CD4-positive, alpha-beta T cell treated with Interleukin-2 at 100 ng/mL for 4 hours (primary cell): ENCODE data around the gene SFR1.

Experiments
- DNase-seq: peaks from one replicate; pipeline ENCODE4 v3.0.0-alpha.2; 2020; ENCODE audit warnings: low spot score

SFR1 gene, protein sequence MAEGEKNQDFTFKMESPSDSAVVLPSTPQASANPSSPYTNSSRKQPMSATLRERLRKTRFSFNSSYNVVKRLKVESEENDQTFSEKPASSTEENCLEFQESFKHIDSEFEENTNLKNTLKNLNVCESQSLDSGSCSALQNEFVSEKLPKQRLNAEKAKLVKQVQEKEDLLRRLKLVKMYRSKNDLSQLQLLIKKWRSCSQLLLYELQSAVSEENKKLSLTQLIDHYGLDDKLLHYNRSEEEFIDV

DNA sequence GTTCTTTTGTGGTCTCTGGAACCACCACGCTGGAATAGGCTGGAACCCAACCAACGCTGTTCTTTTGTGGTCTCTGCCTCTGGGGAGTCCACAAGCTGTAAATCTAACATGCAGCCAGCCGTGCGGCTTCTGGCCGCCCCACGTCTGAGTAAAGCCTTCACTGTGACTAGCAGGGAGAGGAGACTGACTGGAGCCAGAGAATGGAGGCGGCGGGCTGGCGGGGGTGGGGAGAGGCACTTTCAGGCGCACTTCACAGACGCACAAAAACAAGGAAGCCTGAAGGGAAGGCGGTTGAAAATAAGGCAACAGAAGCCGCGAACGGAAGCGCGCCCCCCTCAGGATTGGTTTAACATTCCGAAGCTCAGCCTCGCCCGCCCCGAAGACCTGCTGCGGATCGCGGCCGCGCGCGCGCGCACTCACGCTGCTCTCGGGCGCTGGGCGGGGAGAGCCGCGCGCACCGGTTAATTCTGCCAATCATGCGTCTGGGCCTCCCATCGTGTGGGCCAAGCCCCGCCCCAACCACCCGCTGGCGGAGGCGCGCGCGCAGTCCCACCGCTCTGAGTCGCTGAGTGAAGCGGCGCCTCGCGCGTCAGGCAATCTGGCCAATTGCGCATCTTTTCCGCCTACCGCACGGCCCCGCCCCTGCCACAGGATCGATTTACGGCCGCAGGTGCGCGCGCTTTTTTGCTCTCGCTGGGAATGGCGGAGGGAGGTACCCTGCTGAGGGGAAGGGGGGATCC is at the start of gene SFR1:
Gene SFR1 (plus strand): TSS at position 687 of the 740 bp plus-strand sequence. CDS start 13 bp downstream, at position 700.
- DNase-seq, result peak; percentile 99

- DNase-seq, result no peak
Measured at GRCh38 chr10:104072786-104073185, 49.2 kb upstream of the SFR1 start.

DNA sequence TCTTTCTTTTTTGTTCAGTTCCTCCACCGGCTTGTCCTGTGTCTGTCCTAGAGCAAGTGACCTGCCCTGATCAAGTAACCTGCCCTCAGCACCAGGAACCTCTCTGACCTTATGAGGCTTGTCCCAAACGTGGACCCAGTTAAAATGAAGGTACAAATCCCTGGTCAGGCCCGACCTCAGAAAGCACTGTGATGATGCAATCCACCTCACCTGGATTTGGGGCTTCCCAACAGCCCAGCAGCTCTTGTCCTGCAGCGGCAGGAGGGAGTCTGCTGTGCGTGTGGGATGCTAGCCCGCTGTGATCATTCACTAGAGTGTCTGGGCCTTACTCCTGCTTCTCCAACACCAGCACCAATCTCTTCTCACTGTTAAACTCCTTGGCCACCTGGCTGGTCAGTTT is 47.5 kb upstream of the SFR1 start:
- no peak for DNase-seq

DNA sequence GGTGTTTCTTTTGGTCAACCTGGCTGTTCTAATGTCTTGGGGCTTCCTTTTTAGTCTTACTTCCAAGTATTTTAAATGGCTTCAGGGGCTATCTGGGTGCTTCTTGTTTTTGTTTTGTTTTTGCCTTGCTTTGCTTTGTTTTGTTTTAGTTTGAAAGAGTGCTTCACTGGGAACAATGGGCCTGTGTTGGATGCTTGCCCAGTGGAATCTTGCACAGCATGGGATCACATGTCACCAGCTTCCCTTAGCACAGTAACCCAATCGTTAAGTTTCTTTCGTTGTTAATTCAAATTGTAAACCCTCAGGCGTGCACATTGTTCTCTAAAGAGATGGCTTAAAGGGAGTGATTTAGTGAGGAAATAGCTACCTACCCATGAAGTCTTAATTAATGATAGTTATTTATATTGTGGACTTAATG is 45.2 kb upstream of the SFR1 start:
- DNase-seq, result no peak

DNA sequence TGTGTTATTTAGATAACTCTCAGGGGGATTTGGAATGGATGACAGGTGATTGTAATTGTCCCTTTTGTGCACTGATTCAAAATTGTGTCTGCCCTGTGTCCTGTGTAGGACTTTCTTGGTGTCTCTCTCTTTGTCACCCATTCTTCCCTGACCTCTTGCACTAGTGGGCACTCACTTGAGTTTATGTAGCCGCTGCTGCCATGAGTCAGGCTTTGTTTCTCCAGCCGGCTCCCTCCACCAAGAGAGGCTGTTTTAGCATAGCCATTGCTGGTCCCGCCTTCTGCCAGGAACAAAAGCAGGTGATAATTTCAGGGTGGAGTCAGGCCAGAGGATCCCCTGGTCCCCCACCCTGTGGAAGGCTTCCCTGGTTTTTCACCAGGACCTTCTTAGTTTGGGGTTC is 44.7 kb upstream of the SFR1 start:
- no peak for DNase-seq

DNA sequence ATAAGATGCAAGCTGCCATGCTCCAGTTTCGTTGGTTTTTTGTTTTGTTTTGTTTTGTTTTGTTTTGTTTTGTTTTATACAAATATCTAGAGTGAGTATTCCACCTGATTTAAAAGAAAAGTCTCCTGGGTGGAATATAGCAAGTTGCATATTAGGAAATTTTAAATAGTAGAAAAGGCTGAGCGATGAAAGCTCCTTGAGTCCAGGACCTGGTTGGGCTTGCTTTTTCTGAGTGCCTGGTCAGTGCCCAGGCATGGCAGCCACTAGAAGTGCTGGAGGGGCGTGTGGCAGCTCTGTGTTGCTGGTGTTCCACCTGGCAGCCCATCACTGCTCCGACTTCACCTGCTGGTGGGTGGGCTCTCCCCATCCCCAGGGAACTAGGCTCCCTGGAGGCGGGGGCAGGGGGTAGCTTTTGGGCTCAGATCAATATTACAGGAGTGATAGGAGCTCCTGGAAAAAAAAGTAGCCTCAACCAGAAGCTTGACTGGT is 44.3 kb upstream of the SFR1 start:
- DNase-seq, result no peak

DNA sequence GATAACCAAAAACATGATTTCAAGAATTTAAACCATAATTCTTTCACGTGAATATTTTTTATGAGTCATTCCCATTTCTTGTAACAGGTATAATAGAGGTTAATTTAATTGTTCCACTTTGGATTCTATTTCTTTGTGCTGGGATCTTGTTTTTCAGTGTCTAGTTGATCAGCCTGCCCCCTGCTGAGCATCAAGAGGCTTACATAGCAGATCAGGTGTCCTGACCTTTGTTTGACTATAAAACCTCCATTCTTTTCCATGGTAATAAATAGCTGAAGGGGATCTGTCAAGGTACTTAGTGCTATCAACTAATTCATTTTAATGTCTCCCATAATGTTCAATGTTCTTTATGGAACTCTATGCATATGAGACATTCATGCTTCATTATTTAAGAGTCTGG is 41.2 kb upstream of the SFR1 start:
- DNase-seq, result peak; percentile 22

DNA sequence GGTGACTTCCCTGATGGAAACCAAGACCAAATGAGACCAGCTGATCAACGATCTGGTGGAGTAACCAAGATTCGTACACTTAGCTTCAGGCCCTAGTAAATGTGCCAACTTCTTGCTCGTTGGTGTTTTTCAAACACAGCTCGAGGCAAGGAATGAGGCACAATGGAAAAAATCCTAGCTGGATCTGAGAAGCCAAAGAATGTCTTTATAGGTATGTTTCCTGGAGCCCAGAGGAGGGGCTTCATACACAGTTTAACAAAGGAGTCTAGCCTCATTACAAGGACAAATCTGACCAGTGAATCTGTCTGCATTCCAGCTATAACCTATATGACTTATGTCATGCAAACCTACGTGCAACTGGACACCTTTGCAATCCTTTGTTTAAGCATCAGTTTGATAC is 40.0 kb upstream of the SFR1 start:
- no peak for DNase-seq

- DNase-seq, result no peak
Measured at GRCh38 chr10:104084482-104085142, 37.4 kb upstream of the SFR1 start.

- DNase-seq, result no peak
Measured at GRCh38 chr10:104085801-104086400, 36.1 kb upstream of the SFR1 start, which contains the start of gene COL17A1. Gene COL17A1 (minus strand): TSS chr10:104085880. CDS start chr10:104080673, 5,207 bp downstream.

- no peak for DNase-seq
Measured at GRCh38 chr10:104088239-104088638, 33.7 kb upstream of the SFR1 start.

GRCh38 chr10:104089621-104090020 is 32.4 kb upstream of the SFR1 start:
- no peak for DNase-seq

- DNase-seq, result no peak
Measured at GRCh38 chr10:104090611-104091010, 31.4 kb upstream of the SFR1 start.

DNA sequence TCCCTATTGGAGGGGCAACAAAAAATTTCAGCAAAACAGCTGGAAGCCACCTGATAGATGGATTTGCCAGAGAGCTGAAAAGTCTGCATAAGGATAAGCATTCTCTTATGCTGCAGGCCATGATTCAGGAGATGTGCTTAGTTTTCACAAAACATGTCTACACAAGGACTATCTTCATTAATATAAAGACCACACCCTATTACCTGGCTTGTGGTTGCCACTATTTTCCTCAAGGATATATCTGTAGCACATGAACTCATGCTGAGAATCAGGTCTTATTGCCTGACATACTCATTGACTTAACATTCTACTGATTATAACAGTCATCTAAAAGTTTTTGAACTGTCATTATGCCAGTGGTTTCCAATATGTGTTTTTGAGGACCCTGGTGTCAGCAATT is 29.2 kb upstream of the SFR1 start:
- no peak for DNase-seq

- DNase-seq, result no peak
Measured at GRCh38 chr10:104096692-104097091, 25.3 kb upstream of the SFR1 start.

GRCh38 chr10:104098358-104098925 is 23.5 kb upstream of the SFR1 start:
- DNase-seq, result no peak

- DNase-seq, result no peak
Measured at GRCh38 chr10:104099269-104099668, 22.7 kb upstream of the SFR1 start.

DNA sequence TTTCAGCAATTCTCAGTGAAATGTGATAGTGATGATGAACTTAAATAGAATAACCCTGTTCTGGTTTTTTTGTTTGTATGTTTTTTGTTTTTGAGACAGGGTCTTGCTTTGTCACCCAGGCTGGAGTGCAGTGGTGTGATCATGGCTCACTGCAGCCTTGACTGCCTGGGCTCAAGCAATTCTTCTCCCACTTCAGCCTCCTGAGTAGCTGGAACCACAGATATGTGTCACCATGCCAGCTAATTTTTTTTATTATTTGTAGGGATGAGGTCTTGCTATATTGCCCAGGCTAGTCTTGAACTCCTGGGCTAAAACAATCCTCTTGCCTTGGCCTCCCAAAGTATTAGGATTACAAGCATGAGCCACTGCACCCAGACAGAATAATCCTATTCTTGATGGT is 22.0 kb upstream of the SFR1 start:
- no peak for DNase-seq

DNA sequence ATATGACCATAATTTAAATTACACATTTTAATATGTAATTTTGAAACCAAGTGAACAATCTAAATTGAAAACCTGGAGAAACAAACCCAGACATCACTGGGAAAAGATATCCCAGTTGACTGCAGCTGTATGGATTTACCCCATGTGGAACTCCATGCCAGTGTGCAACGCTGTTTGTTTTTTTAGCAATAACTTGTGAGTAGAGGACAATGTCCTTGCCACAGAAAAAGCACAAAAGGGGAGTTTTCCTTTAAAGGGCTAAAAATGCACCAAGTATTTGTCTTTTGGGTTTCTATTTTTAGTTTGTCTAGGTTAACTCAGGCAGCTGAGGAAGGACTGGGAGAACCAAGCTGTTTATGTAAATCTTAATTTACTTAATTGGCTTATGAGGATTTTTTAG is 21.2 kb upstream of the SFR1 start:
- DNase-seq, result no peak

DNA sequence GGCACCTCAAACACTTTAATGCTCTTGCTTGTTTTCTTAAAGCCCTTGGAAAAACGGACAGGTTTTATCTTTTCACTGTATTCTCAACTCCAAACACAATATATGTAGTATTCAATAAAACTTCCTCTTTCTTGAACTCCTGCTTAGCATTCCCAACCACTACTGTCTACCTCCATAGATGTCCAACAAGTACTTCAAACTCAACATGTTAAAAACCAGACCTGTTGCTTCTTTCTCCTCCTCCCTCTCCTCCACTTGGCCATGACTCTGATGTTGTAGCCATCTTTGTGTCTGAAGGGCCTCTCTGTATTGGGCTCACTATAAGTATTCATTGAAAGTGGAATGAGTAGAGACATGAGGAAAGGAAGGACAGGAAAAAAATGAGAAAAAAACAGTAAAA is 20.1 kb upstream of the SFR1 start:
- no peak for DNase-seq

DNA sequence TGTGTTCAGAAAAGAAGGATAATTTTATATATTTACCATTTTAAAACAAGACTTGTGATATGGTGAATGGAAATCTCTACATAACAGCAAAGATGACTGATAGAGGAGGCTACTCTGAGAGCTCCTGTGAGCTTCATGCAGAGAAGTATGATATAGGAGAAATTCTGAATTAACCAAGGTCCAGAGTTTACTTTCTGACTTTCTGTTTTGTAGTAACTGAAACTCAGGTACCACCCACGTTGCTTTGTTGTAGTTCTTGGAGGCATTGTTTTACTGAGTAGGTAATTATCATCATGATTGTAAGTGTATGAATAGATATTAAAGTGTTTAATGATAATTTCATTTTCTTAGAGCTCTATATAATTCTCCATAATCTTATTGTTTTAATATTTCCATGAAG is 18.0 kb upstream of the SFR1 start:
- no peak for DNase-seq

- DNase-seq, result no peak
Measured at GRCh38 chr10:104104418-104104817, 17.6 kb upstream of the SFR1 start.
